ENCODE data around the gene LIPE.

DNA sequence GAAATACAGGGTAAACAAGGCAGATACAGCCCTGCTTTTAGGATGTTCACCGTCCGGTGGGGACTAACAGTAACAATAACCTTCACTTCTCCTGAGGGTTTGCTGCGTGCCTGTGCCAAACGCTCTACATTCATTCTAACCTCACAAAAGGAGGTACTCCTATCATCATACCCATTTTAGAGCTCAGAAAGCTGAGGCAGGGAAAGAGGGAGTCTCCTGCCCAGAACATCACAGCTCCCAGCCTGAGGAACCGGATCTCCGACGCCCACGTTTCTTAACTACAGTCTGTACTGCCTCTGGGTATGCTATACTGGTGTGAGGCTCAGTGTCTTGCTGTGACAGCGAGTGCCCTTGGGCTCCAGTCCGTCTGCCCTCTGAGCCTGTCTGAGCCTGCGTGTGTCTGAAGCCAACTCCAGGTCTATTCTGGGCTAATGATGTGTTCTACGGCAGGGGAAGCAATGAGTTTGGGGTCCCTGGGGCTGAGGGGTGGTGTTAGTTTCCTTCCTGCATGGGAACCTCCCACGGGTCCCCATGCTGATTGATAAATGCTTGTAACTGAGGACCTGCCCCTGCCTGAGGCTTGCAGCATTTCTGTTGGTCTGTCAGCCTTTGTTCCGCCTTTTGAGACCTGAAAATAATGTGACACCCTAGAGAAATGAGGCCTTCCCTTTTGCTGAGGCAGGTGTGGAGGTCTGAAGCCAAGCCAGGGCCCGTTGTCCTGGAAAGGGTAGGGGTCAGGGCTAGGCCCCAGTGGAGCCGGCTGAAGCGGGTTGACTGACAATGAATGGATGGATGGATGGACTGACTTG lies 4.9 kb downstream of the LIPE start:
- no peak for TF ChIP-seq ZFX (IDR thresholded peaks at IDR 0.05)
- TF ChIP-seq, protein P1, sequence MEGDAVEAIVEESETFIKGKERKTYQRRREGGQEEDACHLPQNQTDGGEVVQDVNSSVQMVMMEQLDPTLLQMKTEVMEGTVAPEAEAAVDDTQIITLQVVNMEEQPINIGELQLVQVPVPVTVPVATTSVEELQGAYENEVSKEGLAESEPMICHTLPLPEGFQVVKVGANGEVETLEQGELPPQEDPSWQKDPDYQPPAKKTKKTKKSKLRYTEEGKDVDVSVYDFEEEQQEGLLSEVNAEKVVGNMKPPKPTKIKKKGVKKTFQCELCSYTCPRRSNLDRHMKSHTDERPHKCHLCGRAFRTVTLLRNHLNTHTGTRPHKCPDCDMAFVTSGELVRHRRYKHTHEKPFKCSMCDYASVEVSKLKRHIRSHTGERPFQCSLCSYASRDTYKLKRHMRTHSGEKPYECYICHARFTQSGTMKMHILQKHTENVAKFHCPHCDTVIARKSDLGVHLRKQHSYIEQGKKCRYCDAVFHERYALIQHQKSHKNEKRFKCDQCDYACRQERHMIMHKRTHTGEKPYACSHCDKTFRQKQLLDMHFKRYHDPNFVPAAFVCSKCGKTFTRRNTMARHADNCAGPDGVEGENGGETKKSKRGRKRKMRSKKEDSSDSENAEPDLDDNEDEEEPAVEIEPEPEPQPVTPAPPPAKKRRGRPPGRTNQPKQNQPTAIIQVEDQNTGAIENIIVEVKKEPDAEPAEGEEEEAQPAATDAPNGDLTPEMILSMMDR (conservative IDR thresholded peaks at IDR 0.05), result no peak

Data from C4-2B (cell line).